KOPT-K1 (cell line): ENCODE data around the gene VTA1.
"Not testable (repeated sequence)": the region's sequence is repeated elsewhere in the genome, so short reads cannot be mapped to it uniquely, and the experiment has no call there.

Experiments used
- H3K27ac ChIP-seq: fragments of 200-600 bp; sonication (generic); 2 replicates; pipeline ENCODE4 v1.5.1; 2016; ENCODE audit warnings: antibody characterized with exemption, mild to moderate bottlenecking, low read depth, low read length; ENCODE audit not compliant: poor library complexity, severe bottlenecking
- H3K36me3 ChIP-seq: fragments of 200-600 bp; sonication (generic); 2 replicates; pipeline ENCODE4 v1.5.1; 2017; ENCODE audit warnings: antibody characterized with exemption, mild to moderate bottlenecking, low read length, moderate library complexity; ENCODE audit not compliant: insufficient read depth
- H3K9me3 ChIP-seq: fragments of 200-600 bp; sonication (generic); 2 replicates; pipeline ENCODE4 v1.5.1; 2017; ENCODE audit warnings: antibody characterized with exemption, low read length, mild to moderate bottlenecking; ENCODE audit not compliant: insufficient read depth, poor library complexity, severe bottlenecking

Gene VTA1

DNA sequence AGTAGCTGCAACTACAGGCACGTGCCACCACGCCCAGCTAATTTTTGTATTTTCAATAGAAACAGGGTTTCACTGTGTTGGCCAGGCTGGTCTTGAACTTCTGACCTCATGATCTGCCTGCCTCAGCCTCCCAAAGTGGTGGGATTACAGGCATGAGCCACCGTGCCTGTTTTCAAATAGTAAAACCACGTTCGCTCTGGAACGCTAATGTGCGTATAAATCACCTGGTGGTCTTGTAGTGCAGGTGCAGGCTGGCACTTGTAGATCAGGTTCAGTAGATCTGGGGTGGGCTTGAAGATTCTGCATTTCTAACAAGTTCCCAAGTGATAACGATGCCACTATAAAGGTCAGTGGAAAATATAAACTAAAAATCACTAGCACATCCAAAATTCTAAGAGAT lies 41.3 kb downstream of the VTA1 start:
- H3K27ac ChIP-seq, H3K9me3 ChIP-seq: not testable (repeated sequence)
- peaks cover 32% of the 10 kb centered on the region for H3K36me3 ChIP-seq

- Histone ChIP-seq H3K27ac (no peak overlapping the region), H3K9me3 (no peaks in the 10 kb centered on the region), H3K36me3 (peaks cover 39% of the 10 kb centered on the region)
Measured at GRCh38 chr6:142189057-142189456, 42.0 kb downstream of the VTA1 start.

DNA sequence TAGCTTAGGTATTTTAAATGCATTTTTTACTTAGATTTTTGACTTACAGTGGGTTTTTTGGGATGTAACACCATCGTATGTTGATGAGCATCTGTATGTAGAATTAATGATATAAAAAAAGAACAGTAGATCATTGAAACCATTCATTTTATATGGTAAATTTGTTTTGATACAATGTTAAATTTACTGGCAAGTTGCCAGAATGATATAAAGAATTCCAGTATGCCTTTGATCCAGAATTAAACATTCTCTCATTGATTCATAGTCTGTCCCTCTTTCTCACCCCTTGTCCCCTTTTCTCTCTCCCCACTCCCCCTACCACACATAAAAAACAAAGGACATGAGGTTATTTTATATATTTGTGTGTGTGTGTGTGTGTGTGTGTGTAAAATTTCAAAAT lies 45.3 kb downstream of the VTA1 start:
- H3K9me3 ChIP-seq: no peaks in the 10 kb centered on the region
- H3K27ac ChIP-seq: no peak overlapping the region
- H3K36me3 ChIP-seq: peaks cover 40% of the 10 kb centered on the region

DNA sequence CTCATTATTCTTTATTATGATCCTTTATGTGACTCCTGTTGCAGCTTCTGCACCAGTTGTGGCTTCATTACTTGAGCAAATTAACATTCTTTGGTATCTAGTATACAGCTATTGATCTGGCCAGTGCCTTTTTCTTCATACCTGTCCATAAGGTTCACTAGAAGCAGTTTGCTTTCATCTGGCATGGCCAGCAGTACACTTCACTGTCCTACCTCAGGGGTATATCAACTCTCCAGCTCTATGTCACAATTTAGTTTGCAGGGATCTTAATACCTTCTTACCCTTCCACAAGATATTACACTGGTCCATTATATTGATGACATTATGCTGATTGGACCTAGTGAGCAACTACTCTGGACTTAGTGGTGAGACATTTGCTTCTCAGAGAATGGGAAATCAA lies 46.6 kb downstream of the VTA1 start:
- no peak overlapping the region for H3K27ac ChIP-seq
- H3K36me3 ChIP-seq: peaks cover 45% of the 10 kb centered on the region
- no peaks in the 10 kb centered on the region for H3K9me3 ChIP-seq

- H3K9me3 ChIP-seq: no peaks in the 10 kb centered on the region
- no peak overlapping the region for H3K27ac ChIP-seq
- H3K36me3 ChIP-seq: peaks cover 48% of the 10 kb centered on the region
Measured at GRCh38 chr6:142195862-142196541, 48.9 kb downstream of the VTA1 start.

GRCh38 chr6:142200846-142201628 lies 54.0 kb downstream of the VTA1 start:
- Histone ChIP-seq H3K36me3 (peaks cover 79% of the 10 kb centered on the region), H3K27ac (no peak overlapping the region), H3K9me3 (no peaks in the 10 kb centered on the region)

DNA sequence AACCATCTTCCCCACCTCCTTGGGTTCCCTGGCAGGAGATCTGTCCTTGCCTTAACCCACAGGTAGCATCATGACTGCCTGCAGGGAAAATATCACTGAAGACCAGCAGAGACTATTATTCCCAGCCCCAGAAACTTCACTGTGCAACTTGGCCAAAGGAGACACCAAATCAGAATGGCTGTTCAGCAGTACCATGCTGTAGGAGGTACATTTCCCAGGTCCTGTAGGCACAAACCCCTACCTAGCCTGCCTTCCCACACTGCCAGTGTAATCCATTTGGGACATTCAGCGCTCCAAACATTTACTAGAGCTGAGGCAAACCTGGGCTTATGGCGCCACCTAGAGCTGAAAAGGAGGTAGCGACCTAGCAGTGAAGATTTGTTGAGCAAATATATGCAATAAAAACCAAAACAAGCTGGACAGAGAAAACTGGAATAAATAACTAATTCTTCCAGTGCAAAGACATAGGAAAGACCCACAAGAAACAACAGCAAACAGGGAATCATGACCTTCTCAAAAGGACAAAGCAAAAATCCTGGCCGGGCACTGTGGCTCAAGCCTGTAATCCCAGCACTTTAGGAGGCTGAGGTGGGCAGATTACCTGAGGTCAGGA lies 60.3 kb downstream of the VTA1 start:
- H3K27ac ChIP-seq: no peak overlapping the region
- peaks cover 43% of the 10 kb centered on the region for H3K9me3 ChIP-seq
- H3K36me3 ChIP-seq: peaks cover 95% of the 10 kb centered on the region

- Histone ChIP-seq H3K9me3 (peaks cover 58% of the 10 kb centered on the region), H3K36me3 (peaks cover 90% of the 10 kb centered on the region)
Measured at GRCh38 chr6:142210606-142211005, 63.5 kb downstream of the VTA1 start.

DNA sequence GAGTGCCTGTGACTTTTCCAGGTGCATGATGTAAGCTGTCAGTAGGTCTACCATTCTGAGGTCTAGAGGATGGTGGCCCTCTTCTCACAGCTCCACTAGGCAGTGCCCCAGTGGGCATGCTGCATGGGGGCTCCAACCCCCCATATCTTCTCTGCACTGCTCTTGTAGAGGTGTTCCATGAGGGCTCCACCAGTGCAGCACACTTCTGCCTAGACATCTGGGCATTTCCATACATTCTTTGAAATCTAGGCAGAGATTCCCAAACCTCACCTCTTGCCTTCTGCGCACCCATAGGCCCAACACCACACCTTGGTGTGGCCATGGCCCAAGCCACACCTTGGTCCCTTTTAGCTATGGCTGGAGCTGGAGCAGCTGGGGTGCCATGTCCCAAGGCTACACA lies 66.3 kb downstream of the VTA1 start:
- H3K9me3 ChIP-seq: peaks cover 40% of the 10 kb centered on the region
- H3K27ac ChIP-seq: no peak overlapping the region
- peaks cover 74% of the 10 kb centered on the region for H3K36me3 ChIP-seq

More at GRCh38 chr6:142210606-142211005, 63.5 kb downstream of the VTA1 start:
- no peak overlapping the region for H3K27ac ChIP-seq

- Histone ChIP-seq H3K27ac (no peak overlapping the region), H3K36me3 (peaks cover 51% of the 10 kb centered on the region), H3K9me3 (peaks cover 5% of the 10 kb centered on the region)
Measured at GRCh38 chr6:142218446-142218845, 71.4 kb downstream of the VTA1 start.

GRCh38 chr6:142222022-142222421 lies 75.0 kb downstream of the VTA1 start:
- Histone ChIP-seq H3K27ac (no peak overlapping the region), H3K9me3 (no peaks in the 10 kb centered on the region), H3K36me3 (peaks cover 28% of the 10 kb centered on the region)

- no peak overlapping the region for H3K27ac ChIP-seq
- H3K9me3 ChIP-seq: no peaks in the 10 kb centered on the region
- peaks cover 17% of the 10 kb centered on the region for H3K36me3 ChIP-seq
Measured at GRCh38 chr6:142223938-142224337, 76.9 kb downstream of the VTA1 start.

- Histone ChIP-seq H3K9me3 (peaks cover 7% of the 10 kb centered on the region), H3K27ac (no peak overlapping the region)
Measured at GRCh38 chr6:142225115-142225514, 78.1 kb downstream of the VTA1 start.

GRCh38 chr6:142225552-142225951 lies 78.5 kb downstream of the VTA1 start:
- Histone ChIP-seq H3K9me3 (peaks cover 7% of the 10 kb centered on the region), H3K27ac (no peak overlapping the region), H3K36me3 (peaks cover under 1% of the 10 kb centered on the region; the same call in 1 of the 2 replicates)

More at GRCh38 chr6:142225115-142225514, 78.1 kb downstream of the VTA1 start:
- peaks cover 5% of the 10 kb centered on the region; the same call in 1 of the 2 replicates for H3K36me3 ChIP-seq

GRCh38 chr6:142226731-142227130 lies 79.7 kb downstream of the VTA1 start:
- peaks cover 7% of the 10 kb centered on the region for H3K9me3 ChIP-seq
- no peak overlapping the region for H3K27ac ChIP-seq
- no peaks in the 10 kb centered on the region for H3K36me3 ChIP-seq
